ENCODE results near the gene GPD2.
A peak's percentile ranks its signal among the peaks of the same experiment; 100 is the strongest.

The GPD2 gene

GRCh38 chr2:156455361-156455975, 19.3 kb downstream of the GPD2 start:
- Mint-ChIP-seq H3K27me3 (ENCODE audit: low read depth, poor library complexity) (peaks cover 4% of the 10 kb centered on the region), H3K4me1 (peaks cover 18% of the 10 kb centered on the region), H3K4me3 (no peak overlapping the region), H3K27ac (no peak overlapping the region), H3K9me3 (peaks cover 35% of the 10 kb centered on the region), H3K36me3 (ENCODE audit: low read depth) (peaks cover 40% of the 10 kb centered on the region)
- TF ChIP-seq CTCF (IDR thresholded peaks at IDR 0.05) = no peak
- DNase-seq = no peak

GRCh38 chr2:156456616-156457015, 20.4 kb downstream of the GPD2 start:
- DNase-seq = no peak
- Mint-ChIP-seq H3K9me3 (peaks cover 34% of the 10 kb centered on the region), H3K27ac (no peak overlapping the region), H3K4me3 (no peak overlapping the region), H3K4me1 (peaks cover 18% of the 10 kb centered on the region), H3K27me3 (ENCODE audit: low read depth, poor library complexity) (peaks cover 4% of the 10 kb centered on the region), H3K36me3 (ENCODE audit: low read depth) (peaks cover 38% of the 10 kb centered on the region)
- TF ChIP-seq CTCF (IDR thresholded peaks at IDR 0.05) = no peak

- no peak for TF ChIP-seq CTCF (IDR thresholded peaks at IDR 0.05)
- Mint-ChIP-seq H3K27me3 (ENCODE audit: low read depth, poor library complexity) (peaks cover 4% of the 10 kb centered on the region), H3K4me1 (peaks cover 18% of the 10 kb centered on the region), H3K27ac (peak overlapping the region; percentile 22), H3K9me3 (peaks cover 24% of the 10 kb centered on the region), H3K4me3 (no peak overlapping the region), H3K36me3 (ENCODE audit: low read depth) (peaks cover 30% of the 10 kb centered on the region)
- DNase-seq = no peak
These were observed 21.6 kb downstream of the GPD2 start for GRCh38 chr2:156457523-156458517.

GRCh38 chr2:156459720-156460119, 23.5 kb downstream of the GPD2 start:
- no peak for TF ChIP-seq CTCF (IDR thresholded peaks at IDR 0.05)
- H3K4me3 Mint-ChIP-seq = no peak overlapping the region
- H3K27ac Mint-ChIP-seq = no peak overlapping the region
- peaks cover 13% of the 10 kb centered on the region for H3K36me3 Mint-ChIP-seq (ENCODE audit: low read depth)
- no peak for DNase-seq
- H3K4me1 Mint-ChIP-seq = peaks cover 18% of the 10 kb centered on the region
- peaks cover 4% of the 10 kb centered on the region for H3K27me3 Mint-ChIP-seq (ENCODE audit: low read depth, poor library complexity)
- peaks cover 6% of the 10 kb centered on the region for H3K9me3 Mint-ChIP-seq

- no peak for DNase-seq
- H3K4me3 Mint-ChIP-seq = no peak overlapping the region
- H3K4me1 Mint-ChIP-seq = peaks cover 13% of the 10 kb centered on the region
- peaks cover 5% of the 10 kb centered on the region for H3K36me3 Mint-ChIP-seq (ENCODE audit: low read depth)
- H3K27me3 Mint-ChIP-seq (ENCODE audit: low read depth, poor library complexity) = no peaks in the 10 kb centered on the region
- H3K27ac Mint-ChIP-seq = no peak overlapping the region
- no peaks in the 10 kb centered on the region for H3K9me3 Mint-ChIP-seq
- TF ChIP-seq CTCF (IDR thresholded peaks at IDR 0.05) = no peak
These were observed 27.9 kb downstream of the GPD2 start for GRCh38 chr2:156464106-156464505.
